GM23338 (cell line): ENCODE data around the gene TEX51.

Experiments used
- CTCF ChIP-seq, 2 experiments: fragments of 200-600 bp in 1 of 2; sonication (generic) in 1 of 2; conservative IDR thresholded peaks; 2 replicates each; pipeline versions ENCODE4 v1.5.1 to v1.6.1; 2016 to 2017; ENCODE audit warnings: antibody characterized with exemption in 2 of 2, low read depth in 2 of 2, mild to moderate bottlenecking in 2 of 2, moderate library complexity in 1 of 2
- ETS1 ChIP-seq: IDR thresholded peaks from 2 replicates; pipeline ENCODE4 v1.6.1; 2016; ENCODE audit warnings: antibody characterized with exemption
- EZH2 ChIP-seq: fragments of 200-600 bp; sonication (generic); IDR thresholded peaks from one replicate; pipeline ENCODE4 v1.8.0; 2017; ENCODE audit warnings: antibody characterized with exemption, mild to moderate bottlenecking, low read depth; ENCODE audit not compliant: unreplicated experiment
- EZH2phosphoT487 ChIP-seq: fragments of 200-600 bp; sonication (generic); IDR thresholded peaks from one replicate; pipeline ENCODE4 v1.8.1; 2018; ENCODE audit warnings: antibody characterized with exemption; ENCODE audit not compliant: unreplicated experiment
- JUNB ChIP-seq: IDR thresholded peaks from one replicate; pipeline ENCODE4 v1.6.1; 2016; ENCODE audit warnings: antibody characterized with exemption; ENCODE audit not compliant: unreplicated experiment
- POLR2AphosphoS5 ChIP-seq: IDR thresholded peaks from 2 replicates; pipeline ENCODE4 v1.6.1; 2016; ENCODE audit warnings: antibody characterized with exemption, low read depth
- REST ChIP-seq: IDR thresholded peaks from one replicate; pipeline ENCODE4 v1.6.1; 2018; ENCODE audit warnings: antibody characterized with exemption; ENCODE audit not compliant: unreplicated experiment
- ZNF331 ChIP-seq: fragments of 250-450 bp; sonication (Bioruptor Pico); IDR thresholded peaks from 2 replicates; pipeline ENCODE4 v1.5.0; 2020; ENCODE audit warnings: low read depth, mild to moderate bottlenecking, moderate library complexity

- TF ChIP-seq CTCF (conservative IDR thresholded peaks at IDR 0.05; ENCODE audit: low read depth in 2 of 2) = no peak
- no peak for TF ChIP-seq ETS1
- TF ChIP-seq POLR2AphosphoS5 = no peak
- TF ChIP-seq ZNF331 (CRISPR knock-in tag) = no peak
- no peak for TF ChIP-seq JUNB
- TF ChIP-seq EZH2 = no peak
- no peak for TF ChIP-seq REST
- TF ChIP-seq EZH2phosphoT487 = no peak
Measured at GRCh38 chr2:126894585-126895182, 4.0 kb upstream of the TEX51 start.
